Epithelial cell of proximal tubule (primary cell): ENCODE measurements around the gene NDUFB1. TPM values are rescaled to one million over a fixed set of nuclear protein-coding genes. Genes with fewer than 3 reads are reported as not detected.
A peak's percentile ranks its signal among the peaks of the same experiment; 100 is the strongest.

ENCODE experiments used
- DNase-seq: peaks from one replicate; pipeline ENCODE4 v3.0.0-alpha.2; 2011; ENCODE audit warnings: low read depth
- H3K4me3 ChIP-seq: 2 replicates; pipeline ENCODE4 v1.5.1; 2011; ENCODE audit warnings: low read depth, mild to moderate bottlenecking, low read length
- CTCF ChIP-seq: conservative IDR thresholded peaks from 2 replicates; pipeline ENCODE4 v1.5.1; 2012; ENCODE audit warnings: low read depth, mild to moderate bottlenecking, low read length
- total RNA-seq: library from RNA; depleted of rRNA; stranded (reverse); fragments of >200 nt; gene quantifications from 2 replicates; pipeline ENCODE4 v1.2.3, GENCODE V29; 2015

NDUFB1 gene
- total RNA-seq, result 174 and 316 TPM in 2 replicates

DNA sequence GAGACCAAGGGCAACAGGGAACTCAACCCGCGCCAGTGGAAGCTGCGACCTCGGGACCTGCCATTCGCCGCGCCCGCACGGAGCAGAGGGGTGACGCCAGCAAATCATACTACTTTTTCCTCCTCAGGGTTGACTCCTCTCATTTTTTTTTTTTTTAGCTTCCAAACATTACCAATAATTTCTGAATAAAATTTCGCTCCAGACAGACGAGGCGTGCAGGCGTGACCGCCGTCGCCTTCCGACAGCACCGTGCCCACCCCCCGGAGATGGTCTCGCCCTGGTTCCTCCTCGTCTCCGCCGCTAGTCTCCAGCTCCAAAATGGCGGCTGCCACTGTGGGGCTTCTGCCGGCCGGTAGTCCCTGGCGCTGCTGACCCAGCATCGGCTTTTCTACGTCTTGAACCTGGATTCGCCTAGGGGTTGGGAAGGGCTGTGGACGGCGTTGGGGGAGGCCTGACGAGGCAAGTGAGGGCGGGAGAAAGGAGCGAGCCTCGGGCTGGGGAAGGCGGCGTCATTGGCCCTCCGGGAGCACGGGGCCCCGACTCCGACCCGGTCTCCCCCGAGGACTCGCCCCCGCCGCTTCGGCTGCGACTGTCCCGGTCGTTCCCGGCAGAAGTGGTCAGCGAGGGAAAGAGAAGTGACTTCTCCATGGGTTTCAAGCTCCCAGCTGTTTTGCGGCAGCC, at the start of gene NDUFB1, which contains the start of gene CPSF2:
NDUFB1 (minus strand) TSS at position 37 of the 681 bp plus-strand sequence. CDS start 4,069 bp downstream, outside the sequence.
CPSF2 (plus strand) TSS at position 300 of the 681 bp plus-strand sequence. CDS start 9,016 bp downstream, outside the sequence.
- no peak for TF ChIP-seq CTCF
- no peak for DNase-seq
- peak within 1 kb of the TSS; percentile 96 for H3K4me3 ChIP-seq

DNA sequence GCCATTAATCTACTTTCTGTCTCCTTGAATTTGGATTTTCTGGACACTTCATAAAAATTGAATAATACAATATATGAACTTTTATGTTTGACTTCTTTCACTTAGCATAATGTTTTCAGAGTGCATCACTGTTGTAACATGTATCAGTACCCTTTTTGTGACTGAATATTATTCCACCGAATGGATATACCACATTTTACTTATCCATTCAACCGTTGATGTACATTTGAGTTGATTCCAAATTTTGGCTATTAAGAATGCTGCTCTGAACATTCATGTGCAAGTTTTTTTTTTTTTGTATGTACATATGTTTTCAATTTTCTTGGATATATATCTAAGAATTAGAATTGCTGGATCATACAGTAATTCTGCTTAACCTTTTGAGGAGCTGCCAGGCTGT, 43.5 kb upstream of the NDUFB1 start:
- H3K4me3 ChIP-seq, result no peak overlapping the region
- TF ChIP-seq CTCF, result no peak
- DNase-seq, result no peak

- no peak for TF ChIP-seq CTCF
- DNase-seq, result no peak
- no peak overlapping the region for H3K4me3 ChIP-seq
Observed at GRCh38 chr14:92161521-92161920, 40.0 kb upstream of the NDUFB1 start.

GRCh38 chr14:92160619-92161018, 39.1 kb upstream of the NDUFB1 start:
- H3K4me3 ChIP-seq, result no peak overlapping the region
- DNase-seq, result peak; percentile 40
- no peak for TF ChIP-seq CTCF

- H3K4me3 ChIP-seq, result no peak overlapping the region
- no peak for TF ChIP-seq CTCF
- no peak for DNase-seq
Observed at GRCh38 chr14:92154283-92154942, 32.9 kb upstream of the NDUFB1 start.

DNA sequence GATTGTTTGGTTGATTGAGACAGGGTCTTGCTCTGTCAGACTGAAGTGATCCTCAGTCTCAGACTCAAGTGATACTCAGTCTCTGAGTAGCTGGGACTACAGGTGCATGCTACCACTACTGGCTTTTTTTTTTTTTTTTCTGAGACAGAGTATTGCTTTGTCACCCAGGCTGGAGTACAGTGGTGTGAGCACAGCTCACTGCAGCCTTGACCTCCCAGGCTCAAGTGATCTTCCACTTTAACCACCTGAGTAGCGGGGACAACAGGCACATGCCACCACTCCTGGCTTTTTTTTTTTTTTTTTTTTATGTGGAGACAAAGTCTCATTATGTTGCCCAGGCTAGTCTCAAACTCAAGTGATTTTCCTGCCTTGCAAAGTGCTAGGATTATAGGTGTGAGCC, 32.1 kb upstream of the NDUFB1 start:
- no peak for DNase-seq
- TF ChIP-seq CTCF, result no peak
- no peak overlapping the region for H3K4me3 ChIP-seq

DNA sequence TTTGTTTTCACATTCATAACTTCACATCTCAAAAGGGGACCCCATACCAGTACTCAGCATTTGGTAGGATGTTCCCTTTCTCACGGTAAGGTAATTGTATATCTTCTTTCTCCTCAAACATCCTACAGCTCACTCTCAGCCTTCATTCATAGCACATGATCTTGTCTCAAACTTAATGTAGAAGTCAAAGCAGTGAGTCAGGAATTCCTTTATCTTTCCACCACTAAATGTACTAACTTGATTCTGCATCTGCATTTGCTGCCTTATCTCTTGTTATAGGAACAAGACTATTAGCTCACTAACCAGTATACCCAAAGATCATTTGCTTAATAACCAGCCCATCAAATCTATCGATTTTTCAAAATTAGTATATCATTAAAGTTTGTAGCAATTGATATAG, 23.2 kb upstream of the NDUFB1 start:
- TF ChIP-seq CTCF, result no peak
- no peak overlapping the region for H3K4me3 ChIP-seq
- no peak for DNase-seq
